Measurements from ENCODE around the gene TBCD. TPM values are rescaled to one million over a fixed set of nuclear protein-coding genes. Genes with fewer than 3 reads are reported as not detected.

TBCD gene
- total and polyA plus RNA-seq, 12 donors, result 41.3 to 107 (median 52.4) TPM

GRCh38 chr17:82887255-82888164 is 135.6 kb downstream of the TBCD start:
- peaks cover 18 to 78% (median 56%) of the 10 kb centered on the region in 9 donors for H3K4me1 ChIP-seq
- WGBS, 2 donors, result 93 to 96% methylated on average over 27 of the region's 27 CpGs
- intact Hi-C loops (cut with DNase I), result no loop called here
- no peak for ATAC-seq
- no peak overlapping the region for H3K27ac ChIP-seq
- peaks cover 0 to 36% (median 0%) of the 10 kb centered on the region in 9 donors for H3K36me3 ChIP-seq
- H3K9me3 ChIP-seq, result no peaks in the 10 kb centered on the region
- peak in 1 of 2 donors; percentile 8 for DNase-seq
- H3K4me3 ChIP-seq, result no peak overlapping the region
- no peaks in the 10 kb centered on the region for H3K27me3 ChIP-seq
- TF ChIP-seq, protein P1, sequence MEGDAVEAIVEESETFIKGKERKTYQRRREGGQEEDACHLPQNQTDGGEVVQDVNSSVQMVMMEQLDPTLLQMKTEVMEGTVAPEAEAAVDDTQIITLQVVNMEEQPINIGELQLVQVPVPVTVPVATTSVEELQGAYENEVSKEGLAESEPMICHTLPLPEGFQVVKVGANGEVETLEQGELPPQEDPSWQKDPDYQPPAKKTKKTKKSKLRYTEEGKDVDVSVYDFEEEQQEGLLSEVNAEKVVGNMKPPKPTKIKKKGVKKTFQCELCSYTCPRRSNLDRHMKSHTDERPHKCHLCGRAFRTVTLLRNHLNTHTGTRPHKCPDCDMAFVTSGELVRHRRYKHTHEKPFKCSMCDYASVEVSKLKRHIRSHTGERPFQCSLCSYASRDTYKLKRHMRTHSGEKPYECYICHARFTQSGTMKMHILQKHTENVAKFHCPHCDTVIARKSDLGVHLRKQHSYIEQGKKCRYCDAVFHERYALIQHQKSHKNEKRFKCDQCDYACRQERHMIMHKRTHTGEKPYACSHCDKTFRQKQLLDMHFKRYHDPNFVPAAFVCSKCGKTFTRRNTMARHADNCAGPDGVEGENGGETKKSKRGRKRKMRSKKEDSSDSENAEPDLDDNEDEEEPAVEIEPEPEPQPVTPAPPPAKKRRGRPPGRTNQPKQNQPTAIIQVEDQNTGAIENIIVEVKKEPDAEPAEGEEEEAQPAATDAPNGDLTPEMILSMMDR (IDR thresholded peaks at IDR 0.05), result no peak

- TF ChIP-seq, protein P1 (IDR thresholded peaks at IDR 0.05), result no peak
- no peak overlapping the region for H3K4me3 ChIP-seq
- intact Hi-C loops (cut with DNase I), result no loop called here
- no peaks in the 10 kb centered on the region for H3K9me3 ChIP-seq
- H3K27me3 ChIP-seq, result no peaks in the 10 kb centered on the region
- ATAC-seq (peak; percentile 35 to 88 (median 80)), DNase-seq (peak; percentile 66 to 79)
- peaks cover 23 to 84% (median 68%) of the 10 kb centered on the region in 9 donors for H3K4me1 ChIP-seq
- H3K36me3 ChIP-seq, result peaks cover 0 to 32% (median 0%) of the 10 kb centered on the region in 9 donors
- WGBS, 2 donors, result 65 to 67% methylated on average over 30 of the region's 30 CpGs
- peak overlapping the region in 8 of 10 donors; percentile 37 to 80 (median 62) for H3K27ac ChIP-seq
Observed at GRCh38 chr17:82888583-82889495, 137.0 kb downstream of the TBCD start.

DNA sequence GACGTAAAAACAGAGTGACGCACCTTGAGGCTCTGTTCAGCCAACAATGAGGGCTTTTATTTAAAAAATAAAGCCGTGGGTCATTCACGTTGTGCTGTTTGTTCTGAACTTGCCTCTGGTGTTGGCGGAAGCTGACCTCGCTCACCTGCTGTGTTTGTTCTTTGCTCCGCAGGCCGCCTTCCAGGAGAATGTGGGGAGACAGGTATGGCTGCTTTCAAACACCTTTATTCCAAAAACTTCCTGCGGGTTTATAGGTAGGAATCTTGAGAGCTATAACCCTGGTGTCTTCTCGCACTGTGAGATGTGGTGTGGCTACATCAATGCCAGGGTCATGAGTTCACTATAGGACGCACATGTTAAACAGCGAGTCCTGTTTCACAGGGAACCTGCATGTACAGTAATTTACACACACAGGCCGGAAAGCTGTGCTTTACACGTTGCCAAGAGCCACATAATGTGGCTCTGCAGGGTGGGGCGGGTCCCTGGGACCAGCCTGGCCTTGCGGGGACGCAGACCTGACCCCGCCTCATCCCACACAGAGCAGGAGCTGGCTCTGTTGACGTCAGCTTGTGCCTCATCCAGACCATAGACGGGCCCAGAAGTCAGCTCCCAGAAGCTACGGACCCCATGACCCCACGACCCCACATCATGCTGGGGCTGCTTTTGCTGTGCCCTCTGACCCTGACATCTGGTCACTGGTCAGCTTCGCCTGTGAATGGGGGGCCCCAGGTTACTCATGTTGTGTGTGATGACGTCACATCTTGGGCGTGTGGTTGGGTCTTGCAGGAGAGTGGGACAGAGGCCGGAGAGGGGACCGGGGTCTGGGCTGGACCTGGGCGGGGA is 137.9 kb downstream of the TBCD start:
- TF ChIP-seq, protein P1 (IDR thresholded peaks at IDR 0.05), result no peak
- intact Hi-C loops (cut with DNase I), result no loop called here
- peak overlapping the region in 1 of 10 donors; percentile 7 for H3K4me3 ChIP-seq
- peak overlapping the region in 8 of 10 donors; percentile 38 to 80 (median 58) for H3K27ac ChIP-seq
- peaks cover 0 to 37% (median 0%) of the 10 kb centered on the region in 9 donors for H3K36me3 ChIP-seq
- ATAC-seq, result peak in 1 of 8 donors; percentile 20
- H3K9me3 ChIP-seq, result no peaks in the 10 kb centered on the region
- DNase-seq, result no peak
- 87 to 92% methylated on average over 28 of the region's 28 CpGs for WGBS, 2 donors
- no peaks in the 10 kb centered on the region for H3K27me3 ChIP-seq
- H3K4me1 ChIP-seq, result peaks cover 18 to 84% (median 65%) of the 10 kb centered on the region in 9 donors
